Measurements from ENCODE around the gene USP51. TPM values are rescaled to one million over a fixed set of nuclear protein-coding genes. Genes with fewer than 3 reads are reported as not detected.
"Not testable (repeated sequence)": the region's sequence is repeated elsewhere in the genome, so short reads cannot be mapped to it uniquely, and the experiment has no call there.

Gene USP51
- total RNA-seq, 2 donors from 2014 or later = 1.5 to 1.8 TPM

DNA sequence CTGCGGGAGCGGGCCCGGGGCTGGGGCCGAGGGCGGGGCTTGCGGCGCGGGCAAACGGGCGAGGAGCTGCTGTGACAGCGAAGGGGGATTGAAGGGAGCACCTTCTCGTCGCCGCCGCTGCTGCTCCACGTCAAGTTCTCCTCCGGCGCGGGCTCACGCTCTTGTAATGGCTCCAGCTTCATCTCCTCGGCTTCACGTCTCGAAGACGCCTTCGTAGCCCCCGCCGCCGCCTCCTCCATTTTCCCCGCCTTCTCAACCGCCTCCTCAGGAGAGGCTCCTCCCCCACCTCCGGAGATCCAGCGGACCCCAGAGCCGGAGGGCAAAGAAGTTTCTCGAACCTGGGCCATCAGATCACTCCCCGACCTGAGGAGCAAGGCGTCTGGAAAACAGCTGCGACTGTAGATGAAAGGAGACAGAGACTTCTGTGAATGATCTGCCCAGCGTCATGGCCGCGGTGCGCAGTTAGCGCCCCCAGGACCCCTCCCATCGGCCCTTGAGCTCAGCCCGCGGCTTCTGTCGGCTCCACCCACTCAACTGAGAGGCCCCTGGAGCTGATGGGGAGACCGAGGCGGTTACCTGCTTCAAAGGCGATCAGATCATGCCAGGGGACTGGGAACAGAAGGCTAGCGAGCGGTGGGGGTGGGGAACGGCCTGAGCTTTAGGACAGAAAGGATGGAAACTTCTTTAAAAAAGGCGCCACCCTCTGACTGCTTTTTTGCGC is 895 bp downstream of the USP51 start:
- H3K4me3 Mint-ChIP-seq = peak overlapping the region; percentile 94
- H3K9me3 ChIP-seq (ENCODE audit: control insufficient read depth, low read length, poor library complexity, severe bottlenecking) = no peaks in the 10 kb centered on the region
- DNase-seq = peak; percentile 47 to 53 (median 50)
- no peaks in the 10 kb centered on the region for H3K27me3 Mint-ChIP-seq
- H3K27ac Mint-ChIP-seq = peak overlapping the region; percentile 90
- H3K36me3 Mint-ChIP-seq (ENCODE audit: low read depth) = no peaks in the 10 kb centered on the region
- H3K4me1 Mint-ChIP-seq = peaks cover 6% of the 10 kb centered on the region
- peak; percentile 83 for ATAC-seq

DNA sequence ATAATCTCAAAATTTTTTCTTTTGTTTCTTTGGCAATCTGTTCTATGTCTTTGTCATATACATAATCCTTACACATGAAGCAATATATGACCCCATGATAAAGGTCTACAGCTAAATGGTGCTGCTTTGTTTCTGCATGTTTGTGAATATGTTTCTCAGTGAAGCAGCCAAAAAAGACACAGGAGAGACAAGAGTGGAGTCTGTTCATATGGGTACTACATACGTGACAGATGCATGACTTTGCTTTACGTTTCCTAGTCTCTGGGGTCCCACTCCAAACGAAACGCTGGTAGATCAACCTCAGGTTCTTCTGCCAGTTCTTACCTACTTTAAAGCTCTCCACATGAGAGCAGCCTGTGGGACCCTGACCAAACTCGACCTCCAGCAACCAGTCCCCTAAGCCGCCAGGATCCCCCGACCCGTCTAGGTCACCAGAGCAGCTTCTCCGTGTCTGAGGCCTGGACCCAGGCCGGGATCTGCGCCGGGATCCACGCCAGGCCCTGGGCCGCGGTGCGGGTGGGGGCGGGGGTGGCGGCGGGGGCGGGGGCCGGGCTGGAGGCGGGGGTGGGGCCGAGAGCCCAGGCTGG is 1.5 kb downstream of the USP51 start:
- DNase-seq (no peak), ATAC-seq (no peak)
- peak overlapping the region; percentile 81 for H3K4me3 Mint-ChIP-seq
- no peaks in the 10 kb centered on the region for H3K36me3 Mint-ChIP-seq (ENCODE audit: low read depth)
- peaks cover 6% of the 10 kb centered on the region for H3K4me1 Mint-ChIP-seq
- peak overlapping the region; percentile 90 for H3K27ac Mint-ChIP-seq
- no peaks in the 10 kb centered on the region for H3K27me3 Mint-ChIP-seq
- H3K9me3 ChIP-seq (ENCODE audit: control insufficient read depth, low read length, poor library complexity, severe bottlenecking) = no peaks in the 10 kb centered on the region

DNA sequence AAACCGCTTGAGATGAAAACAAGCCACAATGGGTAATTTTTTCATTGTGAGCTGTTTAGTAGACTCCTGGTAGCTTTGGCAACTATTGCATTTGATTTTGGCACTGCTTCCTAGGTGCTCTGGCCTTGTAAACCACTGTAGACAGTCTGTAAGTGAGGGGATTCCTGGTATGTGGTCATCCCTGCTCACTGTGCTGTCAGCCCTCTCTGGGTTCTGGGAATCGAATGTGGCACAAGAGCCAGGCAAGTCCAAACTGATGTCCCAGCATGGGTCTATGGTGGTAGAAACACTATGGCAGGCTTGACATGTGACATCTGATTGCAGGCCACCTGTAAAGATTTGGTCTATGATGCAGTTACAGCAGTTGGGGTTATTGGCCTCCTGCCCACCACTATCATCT is 2.5 kb downstream of the USP51 start:
- no peak overlapping the region for H3K27ac Mint-ChIP-seq
- DNase-seq (no peak), ATAC-seq (no peak)
- H3K4me3 Mint-ChIP-seq = peak overlapping the region; percentile 81
- H3K36me3 Mint-ChIP-seq (ENCODE audit: low read depth) = no peaks in the 10 kb centered on the region
- peaks cover 6% of the 10 kb centered on the region for H3K4me1 Mint-ChIP-seq
- H3K9me3 ChIP-seq (ENCODE audit: control insufficient read depth, low read length, poor library complexity, severe bottlenecking) = no peaks in the 10 kb centered on the region
- H3K27me3 Mint-ChIP-seq = no peaks in the 10 kb centered on the region

DNA sequence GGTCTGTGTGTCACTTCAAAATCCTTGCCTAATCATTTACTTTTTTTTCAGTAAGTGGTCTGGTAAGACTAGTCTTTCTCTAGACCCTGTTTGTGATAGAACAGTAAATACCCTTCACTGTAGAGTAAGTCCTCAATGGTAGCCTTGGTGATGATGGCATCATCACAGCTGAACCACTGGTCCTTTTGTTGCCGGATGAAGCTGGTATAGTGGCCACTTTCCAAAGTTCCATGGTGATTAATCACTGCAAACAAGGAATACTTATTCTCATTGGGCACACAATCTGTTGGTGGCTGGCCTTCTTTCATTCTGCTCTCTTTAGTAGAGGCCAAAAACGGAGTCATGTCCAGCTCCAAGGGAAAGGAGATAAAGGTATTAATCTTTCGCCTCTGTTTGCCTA is 2.9 kb downstream of the USP51 start:
- H3K27ac Mint-ChIP-seq = no peak overlapping the region
- no peak overlapping the region for H3K4me3 Mint-ChIP-seq

DNA sequence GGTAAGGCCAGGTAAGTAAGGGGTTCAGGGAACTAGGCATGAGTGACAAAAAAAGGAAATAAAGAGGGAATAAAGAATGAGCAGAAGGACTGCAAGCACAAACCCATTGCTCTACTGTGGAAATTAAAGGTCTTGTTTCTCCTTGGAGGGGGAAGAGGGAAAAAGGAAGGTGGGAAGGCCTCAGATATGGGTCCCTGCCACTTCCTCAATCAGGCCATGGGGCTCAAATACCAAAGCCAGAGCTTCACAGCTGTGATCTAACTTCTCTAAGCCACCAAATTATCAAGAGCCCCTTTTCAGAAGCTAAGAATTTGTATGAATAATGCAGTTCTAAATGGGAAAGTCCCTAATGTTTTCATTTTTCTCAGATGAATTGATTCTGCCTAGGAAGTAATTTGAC is 4.7 kb downstream of the USP51 start:
- Mint-ChIP-seq H3K4me1 (peaks cover 6% of the 10 kb centered on the region), H3K27me3 (no peaks in the 10 kb centered on the region), H3K36me3 (ENCODE audit: low read depth) (no peaks in the 10 kb centered on the region), H3K27ac (peak overlapping the region; percentile 53), H3K4me3 (no peak overlapping the region)
- H3K9me3 ChIP-seq (ENCODE audit: control insufficient read depth, low read length, poor library complexity, severe bottlenecking) = no peaks in the 10 kb centered on the region
- no peak for DNase-seq
- no peak for ATAC-seq

More for the DNA sequence above, 2.9 kb downstream of the USP51 start:
- Mint-ChIP-seq H3K27me3 (no peaks in the 10 kb centered on the region), H3K36me3 (ENCODE audit: low read depth) (no peaks in the 10 kb centered on the region), H3K4me1 (peaks cover 6% of the 10 kb centered on the region)
- ATAC-seq = no peak
- no peak for DNase-seq
- H3K9me3 ChIP-seq (ENCODE audit: control insufficient read depth, low read length, poor library complexity, severe bottlenecking) = no peaks in the 10 kb centered on the region

DNA sequence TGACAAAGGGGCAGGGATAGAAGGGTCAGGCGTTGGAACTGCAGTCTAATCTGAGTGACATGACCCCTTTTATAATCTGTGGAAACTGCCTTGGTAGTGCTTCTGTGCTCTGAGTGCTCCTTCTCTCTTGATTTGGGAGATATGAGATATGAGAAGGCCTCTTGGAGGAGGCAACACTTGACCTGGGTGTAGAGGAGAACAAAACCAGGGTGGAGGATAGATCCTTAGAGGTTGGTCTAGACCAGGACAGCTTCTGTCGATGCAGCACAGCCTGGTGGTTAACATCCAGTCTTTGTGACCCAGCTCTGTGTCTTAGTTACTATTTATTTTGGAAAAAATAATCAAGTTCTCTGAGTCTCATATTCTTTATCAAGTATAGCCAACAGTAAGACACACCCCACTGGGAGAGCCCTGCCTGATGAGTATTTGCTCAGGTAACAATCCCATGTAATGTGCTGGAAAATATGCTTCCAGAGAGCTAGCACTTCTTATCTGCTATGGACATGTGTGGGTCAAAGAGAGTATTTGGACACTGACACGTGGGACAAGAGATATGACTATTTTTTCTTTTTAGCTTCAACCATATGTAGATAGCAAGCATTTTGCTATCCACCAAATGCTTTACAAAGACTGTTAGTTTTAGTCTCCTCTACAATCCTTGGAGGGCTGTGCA is 9.1 kb downstream of the USP51 start:
- no peaks in the 10 kb centered on the region for H3K4me1 Mint-ChIP-seq
- no peaks in the 10 kb centered on the region for H3K36me3 Mint-ChIP-seq (ENCODE audit: low read depth)
- no peak for DNase-seq
- no peak overlapping the region for H3K4me3 Mint-ChIP-seq
- H3K27ac Mint-ChIP-seq = no peak overlapping the region
- no peaks in the 10 kb centered on the region for H3K27me3 Mint-ChIP-seq
- no peaks in the 10 kb centered on the region for H3K9me3 ChIP-seq (ENCODE audit: control insufficient read depth, low read length, poor library complexity, severe bottlenecking)
- no peak for ATAC-seq

DNA sequence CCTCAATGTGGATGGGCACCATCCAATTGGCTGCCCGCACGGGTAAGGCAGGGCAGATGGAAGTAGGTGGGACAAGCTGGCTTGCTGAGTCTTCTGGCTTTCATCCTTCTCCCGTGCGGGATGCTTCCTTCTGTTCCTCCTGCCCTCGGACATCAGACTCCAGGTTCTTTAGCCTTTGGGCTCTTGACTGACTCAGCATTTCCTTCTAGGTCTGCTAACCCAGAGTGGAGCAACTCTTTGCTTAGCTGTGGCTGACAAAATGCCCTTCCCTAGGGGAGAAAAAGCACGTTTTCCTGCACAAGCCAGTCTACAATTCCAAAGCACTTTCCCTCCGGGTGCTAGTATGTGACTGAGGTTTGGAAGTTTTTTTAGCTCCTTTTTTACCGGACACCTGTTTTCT is 9.7 kb downstream of the USP51 start:
- H3K4me3 Mint-ChIP-seq; H3K4me1 Mint-ChIP-seq; DNase-seq; ATAC-seq; H3K36me3 Mint-ChIP-seq (ENCODE audit: low read depth); H3K27ac Mint-ChIP-seq; H3K27me3 Mint-ChIP-seq; H3K9me3 ChIP-seq (ENCODE audit: control insufficient read depth, low read length, poor library complexity, severe bottlenecking): not testable (repeated sequence)

DNA sequence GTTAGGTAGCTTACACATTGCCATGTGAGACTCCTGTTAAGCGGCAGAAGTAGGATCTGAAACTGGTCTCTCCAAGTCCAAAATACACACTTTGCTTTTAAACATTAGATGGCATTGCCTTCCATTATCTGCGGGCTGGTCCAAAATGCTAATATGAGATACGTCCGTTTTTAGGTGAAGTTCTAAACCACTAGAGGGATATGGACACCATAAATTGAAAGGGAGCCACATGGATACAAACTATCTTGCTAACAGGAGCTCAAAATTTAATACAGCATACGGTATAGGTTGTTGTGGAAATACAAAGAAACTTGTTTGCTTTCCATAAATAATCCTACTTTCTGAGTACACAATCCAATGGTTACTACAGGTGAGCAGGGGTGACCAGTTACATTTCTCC is 23.9 kb downstream of the USP51 start:
- not testable (repeated sequence) for DNase-seq; H3K36me3 Mint-ChIP-seq (ENCODE audit: low read depth); H3K27ac Mint-ChIP-seq; H3K4me3 Mint-ChIP-seq; H3K4me1 Mint-ChIP-seq; H3K9me3 ChIP-seq (ENCODE audit: control insufficient read depth, low read length, poor library complexity, severe bottlenecking); ATAC-seq; H3K27me3 Mint-ChIP-seq

DNA sequence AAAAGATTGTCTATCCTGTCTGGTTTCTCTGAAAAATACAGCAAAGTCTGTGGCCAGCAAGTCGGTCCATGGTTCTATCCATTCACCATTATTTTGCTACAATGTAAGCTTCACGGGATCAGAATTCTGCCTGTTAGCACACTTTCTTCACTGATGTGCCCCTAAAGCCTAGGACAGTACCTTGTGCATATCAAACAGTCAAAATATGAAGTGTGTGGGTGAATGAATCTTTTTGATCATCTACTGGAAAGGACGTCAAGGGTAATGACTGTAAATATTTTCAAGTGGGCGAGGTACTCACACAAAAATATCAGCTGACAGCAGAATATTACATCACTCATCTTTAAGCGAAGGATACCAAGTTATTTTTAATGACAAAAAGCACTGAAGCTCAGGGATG is 24.5 kb downstream of the USP51 start:
- not testable (repeated sequence) for DNase-seq; H3K27me3 Mint-ChIP-seq; H3K4me1 Mint-ChIP-seq; H3K27ac Mint-ChIP-seq; H3K4me3 Mint-ChIP-seq; ATAC-seq; H3K9me3 ChIP-seq (ENCODE audit: control insufficient read depth, low read length, poor library complexity, severe bottlenecking); H3K36me3 Mint-ChIP-seq (ENCODE audit: low read depth)

DNA sequence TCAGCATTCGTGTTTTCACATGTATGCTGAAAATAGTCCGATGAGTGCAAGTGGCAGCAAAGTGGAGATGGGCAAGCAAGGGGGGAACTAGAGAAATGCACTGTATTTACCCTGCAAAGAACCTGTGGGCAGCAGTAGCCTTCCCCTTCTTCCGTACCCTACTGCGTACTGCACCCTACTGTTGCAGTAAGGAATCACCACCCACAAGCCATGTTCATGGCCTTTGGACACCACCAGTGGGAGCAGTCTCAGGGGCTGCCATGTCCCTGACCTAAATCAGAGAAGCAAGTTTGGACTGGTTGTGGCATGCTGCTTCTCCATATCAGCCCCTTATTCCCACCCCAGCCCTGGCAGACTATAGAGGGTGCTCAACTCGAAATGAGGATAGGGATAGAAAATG is 25.6 kb downstream of the USP51 start:
- ATAC-seq = peak; percentile 40
- not testable (repeated sequence) for H3K27me3 Mint-ChIP-seq, H3K27ac Mint-ChIP-seq

DNA sequence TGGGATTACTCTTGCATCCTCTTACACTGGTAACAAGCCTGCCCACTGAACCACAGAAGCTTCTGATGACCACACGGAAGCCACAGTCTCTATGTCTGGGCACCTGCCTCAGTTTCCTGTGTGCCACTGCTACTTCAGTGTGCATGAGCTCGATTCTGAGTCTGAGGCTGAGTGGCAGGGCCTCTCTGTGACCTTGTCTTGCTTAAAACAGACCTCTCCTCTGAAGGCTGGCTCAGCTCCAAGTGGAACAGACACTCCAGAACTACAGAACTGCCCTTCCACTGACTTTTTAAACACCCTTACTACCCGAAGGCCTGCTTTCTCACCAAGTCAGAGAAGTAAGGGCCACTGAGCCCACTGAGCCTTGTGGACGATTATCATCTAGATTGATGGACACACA is 29.7 kb downstream of the USP51 start:
- not testable (repeated sequence) for H3K27ac Mint-ChIP-seq; H3K27me3 Mint-ChIP-seq; H3K9me3 ChIP-seq (ENCODE audit: control insufficient read depth, low read length, poor library complexity, severe bottlenecking); DNase-seq; ATAC-seq; H3K4me1 Mint-ChIP-seq; H3K36me3 Mint-ChIP-seq (ENCODE audit: low read depth); H3K4me3 Mint-ChIP-seq

More for the DNA sequence above, 25.6 kb downstream of the USP51 start:
- H3K36me3 Mint-ChIP-seq (ENCODE audit: low read depth); H3K9me3 ChIP-seq (ENCODE audit: control insufficient read depth, low read length, poor library complexity, severe bottlenecking); H3K4me3 Mint-ChIP-seq; H3K4me1 Mint-ChIP-seq; DNase-seq: not testable (repeated sequence)

DNA sequence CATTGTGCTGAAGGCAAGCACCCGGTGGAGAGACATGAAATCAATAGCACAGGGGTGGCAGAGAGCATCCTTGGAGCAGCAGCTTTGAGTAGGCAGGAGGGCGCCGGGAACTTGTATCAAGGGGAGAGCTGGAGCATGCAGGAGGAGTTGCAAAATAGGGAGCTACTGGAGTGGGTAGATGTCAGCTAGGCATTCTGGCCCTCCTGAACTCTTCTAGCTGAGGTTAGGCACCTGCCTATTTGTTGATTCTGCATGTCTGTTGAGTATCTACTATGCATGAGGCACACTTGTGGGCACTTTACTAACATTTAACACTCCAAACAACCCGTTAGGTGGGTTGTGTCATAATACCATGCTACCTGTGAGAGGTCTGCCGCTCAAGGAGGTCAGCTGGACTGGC is 30.2 kb downstream of the USP51 start:
- H3K36me3 Mint-ChIP-seq (ENCODE audit: low read depth); ATAC-seq; H3K27me3 Mint-ChIP-seq; H3K4me3 Mint-ChIP-seq; H3K4me1 Mint-ChIP-seq; DNase-seq; H3K9me3 ChIP-seq (ENCODE audit: control insufficient read depth, low read length, poor library complexity, severe bottlenecking); H3K27ac Mint-ChIP-seq: not testable (repeated sequence)

DNA sequence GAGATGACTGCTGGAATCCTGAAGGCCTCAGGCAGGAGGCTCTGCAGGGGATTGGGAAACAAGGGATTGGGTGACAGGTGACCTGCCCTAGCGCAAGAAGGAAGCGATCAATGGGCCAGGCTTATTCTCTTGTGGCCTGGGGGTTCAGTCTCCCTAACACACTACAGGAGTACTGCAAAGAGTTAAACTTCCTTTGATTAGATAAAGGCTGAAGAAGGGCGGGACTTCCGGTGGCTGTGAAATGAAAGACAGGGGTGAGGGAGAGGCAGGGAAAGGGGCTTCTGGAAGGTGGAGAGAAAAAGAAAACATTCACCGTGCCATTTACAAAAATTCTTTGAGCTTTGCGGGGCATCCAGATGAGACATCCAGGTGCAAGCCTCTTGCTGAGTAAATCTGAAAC is 33.9 kb downstream of the USP51 start:
- H3K36me3 Mint-ChIP-seq (ENCODE audit: low read depth); ATAC-seq: not testable (repeated sequence)

DNA sequence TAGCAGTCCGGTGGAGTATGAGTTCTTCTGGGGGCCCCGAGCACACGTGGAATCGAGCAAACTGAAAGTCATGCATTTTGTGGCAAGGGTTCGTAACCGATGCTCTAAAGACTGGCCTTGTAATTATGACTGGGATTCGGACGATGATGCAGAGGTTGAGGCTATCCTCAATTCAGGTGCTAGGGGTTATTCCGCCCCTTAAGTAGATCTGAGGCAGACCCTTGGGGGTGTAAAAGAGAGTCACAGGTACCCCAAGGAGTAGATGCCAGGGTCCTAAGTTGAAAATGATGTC is 36.9 kb downstream of the USP51 start:
- H3K4me3 Mint-ChIP-seq = peak overlapping the region; percentile 93
- DNase-seq (no peak), ATAC-seq (no peak)
- H3K27me3 Mint-ChIP-seq = no peaks in the 10 kb centered on the region
- no peaks in the 10 kb centered on the region for H3K9me3 ChIP-seq (ENCODE audit: control insufficient read depth, low read length, poor library complexity, severe bottlenecking)
- no peaks in the 10 kb centered on the region for H3K36me3 Mint-ChIP-seq (ENCODE audit: low read depth)
- H3K27ac Mint-ChIP-seq = peak overlapping the region; percentile 95
- H3K4me1 Mint-ChIP-seq = peaks cover 15% of the 10 kb centered on the region

More for the DNA sequence above, 33.9 kb downstream of the USP51 start:
- not testable (repeated sequence) for H3K9me3 ChIP-seq (ENCODE audit: control insufficient read depth, low read length, poor library complexity, severe bottlenecking); DNase-seq; H3K27me3 Mint-ChIP-seq; H3K27ac Mint-ChIP-seq; H3K4me3 Mint-ChIP-seq
- peaks cover 14% of the 10 kb centered on the region for H3K4me1 Mint-ChIP-seq

All from T-helper 17 cell (primary cell).